ENCODE results near the gene IGSF9. TPM values are rescaled to one million over a fixed set of nuclear protein-coding genes. Genes with fewer than 3 reads are reported as not detected.

The IGSF9 gene
- total RNA-seq, 1 experiment from 2014 or later: 23.4 TPM

GRCh38 chr1:159930216-159930615, 15.2 kb downstream of the IGSF9 start:
- intact Hi-C loops (cut with micrococcal nuclease; ENCODE audit: unreplicated experiment): no loop called here

GRCh38 chr1:159929155-159930051, 16.0 kb downstream of the IGSF9 start:
- CTCF ChIA-PET: no interaction called here
- Histone ChIP-seq H2AFZ (no peak overlapping the region), H3K4me2 (no peak overlapping the region), H3K27ac (no peak overlapping the region), H3K9me2 (ENCODE audit: insufficient read depth) (no peaks in the 10 kb centered on the region), H3K27me3 (ENCODE audit: insufficient read depth, low read depth) (no peaks in the 10 kb centered on the region), H3K4me1 (replicated peaks; ENCODE audit: insufficient read depth) (peaks cover 19% of the 10 kb centered on the region), H3F3A (ENCODE audit: insufficient read depth, low read depth) (peaks cover 13% of the 10 kb centered on the region; the same call in 1 of the 2 replicates), H3K79me2 (ENCODE audit: low read depth) (peaks cover 8% of the 10 kb centered on the region), H3K4me3 (no peak overlapping the region), H4K20me1 (ENCODE audit: insufficient read depth) (no peaks in the 10 kb centered on the region), H3K36me3 (ENCODE audit: low read depth) (no peaks in the 10 kb centered on the region), H3K9me3 (ENCODE audit: insufficient read depth, low read depth) (no peaks in the 10 kb centered on the region)
- intact Hi-C loops (cut with micrococcal nuclease; ENCODE audit: unreplicated experiment): no loop called here
- BruUV-seq (replicated peaks): no TSS peak
- POLR2A ChIA-PET (ENCODE audit: unreplicated experiment): no interaction called here
- no peak for DNase-seq
- no peak for TF ChIP-seq EZH2 (IDR thresholded peaks at IDR 0.05; ENCODE audit: low read depth)
- TF ChIP-seq CTCF (conservative IDR thresholded peaks at IDR 0.05): no peak

More at GRCh38 chr1:159930216-159930615, 15.2 kb downstream of the IGSF9 start:
- POLR2A ChIA-PET (ENCODE audit: unreplicated experiment): no interaction called here
- Histone ChIP-seq H3K79me2 (ENCODE audit: low read depth) (peaks cover under 1% of the 10 kb centered on the region; the same call in 1 of the 2 replicates), H4K20me1 (ENCODE audit: insufficient read depth) (no peaks in the 10 kb centered on the region), H3K27me3 (ENCODE audit: insufficient read depth, low read depth) (no peaks in the 10 kb centered on the region), H2AFZ (no peak overlapping the region), H3K4me1 (replicated peaks; ENCODE audit: insufficient read depth) (peaks cover 19% of the 10 kb centered on the region), H3K27ac (no peak overlapping the region), H3K4me2 (no peak overlapping the region), H3K36me3 (ENCODE audit: low read depth) (no peaks in the 10 kb centered on the region), H3F3A (ENCODE audit: insufficient read depth, low read depth) (peaks cover 10% of the 10 kb centered on the region; the same call in 1 of the 2 replicates), H3K9me2 (ENCODE audit: insufficient read depth) (no peaks in the 10 kb centered on the region), H3K4me3 (no peak overlapping the region), H3K9me3 (ENCODE audit: insufficient read depth, low read depth) (no peaks in the 10 kb centered on the region)
- CTCF ChIA-PET: no interaction called here
- TF ChIP-seq EZH2 (IDR thresholded peaks at IDR 0.05; ENCODE audit: low read depth): no peak
- TF ChIP-seq CTCF (conservative IDR thresholded peaks at IDR 0.05): no peak
- DNase-seq: no peak
- BruUV-seq (replicated peaks): no TSS peak

GRCh38 chr1:159928491-159929050, 16.8 kb downstream of the IGSF9 start:
- Histone ChIP-seq H3K4me1 (replicated peaks; ENCODE audit: insufficient read depth) (peaks cover 19% of the 10 kb centered on the region), H2AFZ (no peak overlapping the region), H3K27me3 (ENCODE audit: insufficient read depth, low read depth) (no peaks in the 10 kb centered on the region), H4K20me1 (ENCODE audit: insufficient read depth) (no peaks in the 10 kb centered on the region), H3K4me2 (no peak overlapping the region), H3F3A (ENCODE audit: insufficient read depth, low read depth) (peaks cover 13% of the 10 kb centered on the region; the same call in 1 of the 2 replicates), H3K79me2 (ENCODE audit: low read depth) (peaks cover 16% of the 10 kb centered on the region), H3K36me3 (ENCODE audit: low read depth) (no peaks in the 10 kb centered on the region), H3K27ac (no peak overlapping the region), H3K4me3 (no peak overlapping the region), H3K9me3 (ENCODE audit: insufficient read depth, low read depth) (no peaks in the 10 kb centered on the region), H3K9me2 (ENCODE audit: insufficient read depth) (no peaks in the 10 kb centered on the region)
- ChIA-PET POLR2A (ENCODE audit: unreplicated experiment) (no interaction called here), CTCF (no interaction called here)
- intact Hi-C loops (cut with micrococcal nuclease; ENCODE audit: unreplicated experiment): no loop called here
- DNase-seq: no peak
- TF ChIP-seq CTCF (conservative IDR thresholded peaks at IDR 0.05): no peak
- TF ChIP-seq EZH2 (IDR thresholded peaks at IDR 0.05; ENCODE audit: low read depth): no peak
- BruUV-seq (replicated peaks): no TSS peak

Data from PC-9 (cell line).